Transverse colon (tissue), 4 donors: Measurements from ENCODE around the gene FXN. TPM values are rescaled to one million over a fixed set of nuclear protein-coding genes. Genes with fewer than 3 reads are reported as not detected.
A peak's percentile ranks its signal among the peaks of the same experiment; 100 is the strongest.

Source experiments
- DNase-seq: peaks from one replicate; pipeline ENCODE4 v3.0.0-alpha.2; 2019
- H3K27ac ChIP-seq, 4 donors: fragments of 200-600 bp; sonication (generic); 2 replicates each; pipeline ENCODE4 v1.5.1; 2016 to 2018; ENCODE audit warnings: inconsistent platforms in 4 of 4
- H3K27me3 ChIP-seq: fragments of 200-600 bp; sonication (generic); 2 replicates; pipeline ENCODE4 v1.5.1; 2017; ENCODE audit warnings: inconsistent platforms
- H3K36me3 ChIP-seq, 4 donors: fragments of 200-600 bp; sonication (generic); 2 replicates each; pipeline ENCODE4 v1.5.1; 2017 to 2019; ENCODE audit warnings: inconsistent platforms in 4 of 4
- H3K4me1 ChIP-seq, 4 donors: fragments of 200-600 bp; sonication (generic); 2 replicates each; pipeline ENCODE4 v1.5.1; 2017 to 2020; ENCODE audit warnings: inconsistent platforms in 4 of 4
- H3K4me3 ChIP-seq, 4 donors: fragments of 200-600 bp; sonication (generic); 1 replicate in 1 of 4; 2 replicates in 3 of 4; pipeline versions ENCODE4 v1.5.1 to v1.6.1; 2017 to 2019; ENCODE audit warnings: inconsistent platforms in 4 of 4
- H3K9me3 ChIP-seq, 2 donors: fragments of 200-600 bp; sonication (generic); 2 replicates each; pipeline ENCODE4 v1.5.1; 2017 to 2019; ENCODE audit warnings: inconsistent platforms in 2 of 2
- EP300 ChIP-seq: sonication (generic); formaldehyde crosslinking; IDR thresholded peaks from one replicate; pipeline ENCODE4 v1.6.1; 2017; ENCODE audit warnings: antibody characterized with exemption, low read depth
- POLR2A ChIP-seq: fragments of 450-650 bp; IDR thresholded peaks from one replicate; pipeline ENCODE4 v1.6.1; 2016; ENCODE audit warnings: antibody characterized with exemption, mild to moderate bottlenecking, moderate library complexity
- POLR2AphosphoS5 ChIP-seq, 3 donors: sonication (generic); formaldehyde crosslinking; IDR thresholded peaks; one replicate each; pipeline ENCODE4 v1.6.1; 2016; ENCODE audit warnings: antibody characterized with exemption in 3 of 3
- WGBS, 2 donors: methylation state at CpG; one replicate each; pipeline ENCODE4 v1.1.5; 2018; ENCODE audit warnings: low coverage in 1 of 2; 5-methylcytosine and 5-hydroxymethylcytosine counted together
- in situ Hi-C, 4 donors: fragments of 200-750 bp; cut with MboI; loops; one replicate each; pipeline versions ENCODE4 v1.15.0 to v1.15.1; 2017; ENCODE audit warnings: low sequenced_read_pairs in 3 of 4, low pct_ligation_motif_present in 1 of 4, low pct_unique_long_range_greater_than_20kb in 1 of 4
- intact Hi-C: fragments of 100-400 bp; cut with DNase I; formaldehyde crosslinking; loops from one replicate; pipeline ENCODE4 v1.15.1; 2023; ENCODE audit warnings: low total_unique reads
- total RNA-seq, 4 donors: library from RNA; depleted of rRNA; stranded (reverse); fragments of >200 nt; gene quantifications; one replicate each; pipeline ENCODE4 v1.1.0, GENCODE V29; 2016
- TF ChIP-seq, protein P1 (sequence below), 5 experiments: fragments of 200-600 bp in 3 of 5; fragments of 450-650 bp in 2 of 5; sonication (generic) in 3 of 5; IDR thresholded peaks; 1 replicate in 2 of 5; 2 replicates in 3 of 5; pipeline ENCODE4 v1.5.1; 2016 to 2017; ENCODE audit warnings: antibody characterized with exemption in 5 of 5, inconsistent platforms in 3 of 5, mild to moderate bottlenecking in 2 of 5, moderate library complexity in 1 of 5

The FXN gene
- total RNA-seq, 4 donors from 2014 or later: 2.0 to 5.5 (median 3.5) TPM

DNA sequence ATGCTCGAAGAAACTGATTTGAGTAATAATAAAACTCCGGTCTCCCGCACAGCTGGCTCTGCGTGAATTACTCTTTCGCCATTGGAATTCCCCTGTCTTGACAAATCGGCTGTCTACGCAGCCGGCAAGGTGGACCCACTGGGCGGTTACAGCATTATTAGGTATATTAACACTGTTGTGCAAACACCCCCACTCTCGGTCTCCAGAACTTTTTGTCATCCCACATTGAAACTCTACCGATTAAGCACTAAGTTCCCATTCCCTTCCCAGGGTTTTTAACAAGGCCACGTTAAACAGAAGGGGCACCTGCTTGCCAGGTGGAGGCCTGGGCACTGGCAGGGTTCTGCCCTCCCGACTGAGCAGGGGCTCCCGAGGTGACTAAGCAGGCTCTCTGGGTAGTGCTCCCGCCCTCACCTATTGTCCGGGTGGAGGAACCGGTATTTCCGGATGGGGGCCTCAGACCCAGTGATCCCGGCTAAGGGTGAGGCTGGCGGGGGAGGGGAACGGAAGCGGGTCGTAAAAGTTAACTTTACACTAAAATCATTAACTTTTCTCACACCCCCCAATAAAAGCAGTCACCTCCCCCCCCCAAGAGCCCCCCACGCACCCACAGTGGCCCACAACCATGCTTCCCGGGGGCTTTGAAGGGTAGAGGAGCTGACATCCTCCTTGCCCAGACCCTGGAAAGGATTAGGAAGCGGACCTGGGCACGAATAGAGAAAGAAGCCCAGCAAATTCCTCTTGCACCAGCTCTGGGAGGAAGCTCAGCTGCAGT is 85.0 kb downstream of the FXN start:
- DNase-seq: peak; percentile 95
- H3K4me1 ChIP-seq: peaks cover 0 to 19% (median 8%) of the 10 kb centered on the region in 4 donors
- WGBS, 2 donors: 29 to 47% methylated on average over 7 to 27 of the region's 27 CpGs
- in situ Hi-C loops (no loop called here), intact Hi-C loops (no loop called here)
- no peaks in the 10 kb centered on the region for H3K9me3 ChIP-seq
- TF ChIP-seq, protein P1, sequence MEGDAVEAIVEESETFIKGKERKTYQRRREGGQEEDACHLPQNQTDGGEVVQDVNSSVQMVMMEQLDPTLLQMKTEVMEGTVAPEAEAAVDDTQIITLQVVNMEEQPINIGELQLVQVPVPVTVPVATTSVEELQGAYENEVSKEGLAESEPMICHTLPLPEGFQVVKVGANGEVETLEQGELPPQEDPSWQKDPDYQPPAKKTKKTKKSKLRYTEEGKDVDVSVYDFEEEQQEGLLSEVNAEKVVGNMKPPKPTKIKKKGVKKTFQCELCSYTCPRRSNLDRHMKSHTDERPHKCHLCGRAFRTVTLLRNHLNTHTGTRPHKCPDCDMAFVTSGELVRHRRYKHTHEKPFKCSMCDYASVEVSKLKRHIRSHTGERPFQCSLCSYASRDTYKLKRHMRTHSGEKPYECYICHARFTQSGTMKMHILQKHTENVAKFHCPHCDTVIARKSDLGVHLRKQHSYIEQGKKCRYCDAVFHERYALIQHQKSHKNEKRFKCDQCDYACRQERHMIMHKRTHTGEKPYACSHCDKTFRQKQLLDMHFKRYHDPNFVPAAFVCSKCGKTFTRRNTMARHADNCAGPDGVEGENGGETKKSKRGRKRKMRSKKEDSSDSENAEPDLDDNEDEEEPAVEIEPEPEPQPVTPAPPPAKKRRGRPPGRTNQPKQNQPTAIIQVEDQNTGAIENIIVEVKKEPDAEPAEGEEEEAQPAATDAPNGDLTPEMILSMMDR (IDR thresholded peaks at IDR 0.05): no peak
- TF ChIP-seq EP300: peak; percentile 81
- TF ChIP-seq POLR2AphosphoS5 (IDR thresholded peaks at IDR 0.05): peak; percentile 40 to 89 (median 79)
- TF ChIP-seq POLR2A: peak; percentile 72
- H3K4me3 ChIP-seq: peak overlapping the region; percentile 44 to 89 (median 79)
- no peaks in the 10 kb centered on the region for H3K27me3 ChIP-seq
- peak overlapping the region; percentile 86 to 94 (median 93) for H3K27ac ChIP-seq
- no peaks in the 10 kb centered on the region for H3K36me3 ChIP-seq

DNA sequence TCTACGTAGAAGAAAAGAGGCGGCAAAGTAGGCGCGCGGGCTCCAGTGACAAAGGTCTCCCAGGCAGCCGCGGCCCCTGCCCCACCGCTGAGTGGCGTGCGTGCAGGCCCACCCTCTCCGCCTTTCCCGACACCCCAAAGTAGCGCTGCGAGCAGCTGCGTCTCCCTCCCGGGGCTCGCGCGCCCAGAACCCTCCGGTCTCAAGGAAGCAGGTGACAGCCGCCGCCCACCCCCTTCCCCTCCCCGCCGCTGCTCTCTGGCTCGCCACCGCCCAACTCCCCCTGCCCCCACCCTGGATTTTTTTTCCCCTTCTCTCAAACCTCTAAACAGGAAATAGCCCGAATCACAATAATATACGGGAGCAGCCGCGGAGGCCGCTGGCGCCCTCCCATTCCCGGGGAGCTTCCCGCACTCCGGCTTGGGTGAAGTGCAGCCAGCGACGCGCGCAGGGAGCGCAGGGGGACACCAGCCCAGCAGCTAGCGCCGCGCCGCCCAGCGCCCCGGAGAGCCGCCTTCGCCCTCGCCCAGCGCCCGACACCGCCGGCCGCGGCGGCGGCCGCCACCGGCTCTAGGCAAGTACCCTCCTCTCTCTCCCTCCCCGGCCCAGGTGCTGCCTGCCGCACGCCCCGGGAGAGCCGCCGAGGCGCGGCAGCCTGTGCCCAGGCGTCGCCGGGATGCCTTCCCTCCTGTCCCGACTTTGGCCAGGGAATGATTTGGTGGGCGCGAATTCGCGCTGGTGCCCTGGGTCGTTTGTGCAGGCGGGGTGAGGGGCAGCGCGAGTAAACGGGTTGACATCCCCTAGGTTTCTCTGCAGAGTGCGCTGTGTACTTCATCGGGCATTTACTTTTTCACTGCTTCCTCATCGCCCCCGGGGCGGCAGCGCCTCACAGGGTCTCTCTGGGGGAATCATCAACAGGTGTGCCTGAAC is 85.9 kb downstream of the FXN start:
- in situ Hi-C loops: no loop called here
- DNase-seq: peak; percentile 73
- H3K36me3 ChIP-seq: no peaks in the 10 kb centered on the region

DNA sequence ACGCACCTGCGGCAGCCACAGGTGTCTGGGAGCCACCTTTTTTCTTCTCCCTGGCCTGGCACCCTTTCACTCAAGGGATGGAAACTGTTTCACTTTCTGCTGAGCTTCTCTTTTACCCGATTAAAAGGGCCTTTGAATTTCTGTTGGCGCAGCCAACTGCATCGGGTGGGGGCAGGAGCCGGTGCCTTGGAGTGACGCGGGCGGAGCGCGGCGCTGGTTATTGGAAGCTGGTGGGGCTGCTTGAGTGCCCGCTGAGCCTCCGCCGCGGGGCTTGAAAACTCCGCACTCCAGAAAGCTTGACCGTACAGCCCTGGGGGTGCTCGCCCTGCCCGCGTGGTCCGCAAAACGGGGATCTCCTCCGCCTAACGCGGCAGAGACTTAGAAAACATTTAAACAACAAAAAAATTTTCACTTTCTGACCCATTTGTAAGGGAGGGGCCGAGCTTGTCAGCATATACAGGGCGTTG is 86.6 kb downstream of the FXN start:
- no peaks in the 10 kb centered on the region for H3K9me3 ChIP-seq
- peaks cover 0 to 19% (median 8%) of the 10 kb centered on the region in 4 donors for H3K4me1 ChIP-seq
- peak overlapping the region; percentile 86 to 94 (median 93) for H3K27ac ChIP-seq
- DNase-seq: peak; percentile 68
- in situ Hi-C loops: no loop called here
- H3K36me3 ChIP-seq: no peaks in the 10 kb centered on the region
- no peaks in the 10 kb centered on the region for H3K27me3 ChIP-seq
- peak overlapping the region; percentile 44 to 89 (median 79) for H3K4me3 ChIP-seq
- no peak for TF ChIP-seq POLR2A
- TF ChIP-seq EP300: no peak
- peak in 2 of 3 donors; percentile 11 to 32 for TF ChIP-seq POLR2AphosphoS5 (IDR thresholded peaks at IDR 0.05)
- TF ChIP-seq, protein P1 (IDR thresholded peaks at IDR 0.05): no peak
- intact Hi-C loops: no loop called here
- 1 to 7% methylated on average over 3 to 28 of the region's 28 CpGs for WGBS, 2 donors

More for the DNA sequence above, 85.9 kb downstream of the FXN start:
- no peaks in the 10 kb centered on the region for H3K27me3 ChIP-seq
- peak overlapping the region; percentile 44 to 89 (median 79) for H3K4me3 ChIP-seq
- peak overlapping the region; percentile 86 to 94 (median 93) for H3K27ac ChIP-seq
- WGBS, 2 donors: 0% methylated on average over 64 of the region's 86 CpGs; no CpG with 5 or more reads in 1 of the 2 donors
- H3K9me3 ChIP-seq: no peaks in the 10 kb centered on the region
- intact Hi-C loops: no loop called here
- TF ChIP-seq, protein P1 (IDR thresholded peaks at IDR 0.05): no peak
- TF ChIP-seq POLR2AphosphoS5 (IDR thresholded peaks at IDR 0.05) (peak; percentile 28 to 60 (median 42)), EP300 (no peak), POLR2A (peak; percentile 6)
- H3K4me1 ChIP-seq: peaks cover 0 to 19% (median 8%) of the 10 kb centered on the region in 4 donors
